G401 (cell line): Measurements from ENCODE around the gene PTPDC1. TPM values are rescaled to one million over a fixed set of nuclear protein-coding genes. Genes with fewer than 3 reads are reported as not detected.
"Not testable (repeated sequence)": the region's sequence is repeated elsewhere in the genome, so short reads cannot be mapped to it uniquely, and the experiment has no call there.

Source experiments
- DNase-seq: peaks from one replicate; pipeline ENCODE4 v3.0.0-alpha.2; 2015; ENCODE audit warnings: low spot score
- in situ Hi-C: cut with HindIII; loops from 2 replicates; pipeline ENCODE4 v1.10.0; 2016; ENCODE audit warnings: low sequenced_read_pairs, mixed read lengths
- total RNA-seq: library from RNA; depleted of rRNA; stranded (reverse); fragments of >200 nt; shearing (Covaris generic); gene quantifications from 2 replicates; pipeline ENCODE4 v1.2.3, GENCODE V29; 2014

Gene PTPDC1
- total RNA-seq, 1 experiment from 2014 or later: 5.4 TPM

DNA sequence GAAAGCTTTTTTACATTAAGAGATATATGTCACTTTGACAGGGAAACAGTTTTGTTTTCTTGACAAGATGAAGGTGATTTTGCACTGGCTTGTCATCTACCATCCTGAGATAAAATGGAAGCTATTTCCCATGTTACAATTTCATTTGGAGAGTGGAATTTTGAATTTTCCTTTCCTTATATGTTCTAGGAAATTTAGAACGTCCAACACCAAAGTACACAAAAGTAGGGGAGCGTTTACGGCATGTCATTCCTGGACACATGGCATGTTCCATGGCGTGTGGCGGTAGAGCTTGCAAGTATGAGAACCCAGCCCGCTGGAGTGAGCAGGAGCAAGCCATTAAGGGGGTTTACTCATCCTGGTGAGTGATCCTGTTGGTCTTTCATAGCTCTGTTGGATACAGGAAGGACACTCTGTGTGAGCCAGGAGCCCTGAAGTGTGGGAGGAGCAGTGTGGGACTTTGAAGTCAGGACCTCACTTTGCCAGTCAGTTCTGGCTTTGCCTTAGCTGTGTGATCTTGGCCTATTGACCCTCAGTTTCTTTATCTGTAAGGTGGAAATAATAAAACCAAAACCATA, 887 bp downstream of the PTPDC1 start:
- in situ Hi-C loops: no loop called here

DNA sequence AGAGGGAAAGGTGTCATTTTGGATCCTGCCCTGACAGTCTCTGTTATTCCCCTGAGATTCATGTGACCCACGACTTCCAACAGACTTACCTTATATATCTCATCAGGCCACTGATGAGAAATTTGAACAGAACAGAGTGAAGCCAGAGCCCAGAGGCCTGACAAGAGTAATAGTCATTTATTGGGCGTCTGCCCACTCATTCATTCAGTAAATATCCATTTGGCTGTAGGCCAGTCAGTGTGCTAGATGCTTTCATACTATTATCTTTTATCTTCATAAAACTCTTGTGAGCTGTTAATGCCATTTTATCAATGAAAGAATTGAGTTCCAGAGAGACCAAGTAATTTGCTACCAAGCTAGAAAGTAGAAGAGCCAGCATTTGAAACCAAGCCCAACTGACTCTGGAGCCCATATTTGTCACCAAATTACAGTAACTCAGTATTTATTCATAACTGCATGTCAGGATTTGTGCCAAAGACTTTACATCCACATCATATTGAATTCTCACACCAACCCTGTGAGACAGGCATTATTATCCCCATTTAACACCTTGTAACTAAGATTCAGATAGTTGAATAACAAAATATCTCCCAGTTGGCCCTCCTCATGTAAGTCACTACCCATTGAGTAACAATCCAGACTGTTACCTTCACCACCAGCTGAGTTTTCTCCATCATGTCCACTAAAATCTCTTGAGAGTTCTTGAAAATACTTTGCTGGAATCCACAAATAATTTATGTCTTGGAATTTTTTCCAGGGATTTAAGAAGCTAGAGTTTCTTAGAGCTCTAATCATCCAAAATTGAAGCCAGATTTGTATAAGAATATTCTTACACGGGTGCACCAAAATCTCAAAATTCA, 2.5 kb downstream of the PTPDC1 start:
- in situ Hi-C loops: no loop called here
- no peak for DNase-seq

More for the DNA sequence above, 887 bp downstream of the PTPDC1 start:
- DNase-seq: no peak

DNA sequence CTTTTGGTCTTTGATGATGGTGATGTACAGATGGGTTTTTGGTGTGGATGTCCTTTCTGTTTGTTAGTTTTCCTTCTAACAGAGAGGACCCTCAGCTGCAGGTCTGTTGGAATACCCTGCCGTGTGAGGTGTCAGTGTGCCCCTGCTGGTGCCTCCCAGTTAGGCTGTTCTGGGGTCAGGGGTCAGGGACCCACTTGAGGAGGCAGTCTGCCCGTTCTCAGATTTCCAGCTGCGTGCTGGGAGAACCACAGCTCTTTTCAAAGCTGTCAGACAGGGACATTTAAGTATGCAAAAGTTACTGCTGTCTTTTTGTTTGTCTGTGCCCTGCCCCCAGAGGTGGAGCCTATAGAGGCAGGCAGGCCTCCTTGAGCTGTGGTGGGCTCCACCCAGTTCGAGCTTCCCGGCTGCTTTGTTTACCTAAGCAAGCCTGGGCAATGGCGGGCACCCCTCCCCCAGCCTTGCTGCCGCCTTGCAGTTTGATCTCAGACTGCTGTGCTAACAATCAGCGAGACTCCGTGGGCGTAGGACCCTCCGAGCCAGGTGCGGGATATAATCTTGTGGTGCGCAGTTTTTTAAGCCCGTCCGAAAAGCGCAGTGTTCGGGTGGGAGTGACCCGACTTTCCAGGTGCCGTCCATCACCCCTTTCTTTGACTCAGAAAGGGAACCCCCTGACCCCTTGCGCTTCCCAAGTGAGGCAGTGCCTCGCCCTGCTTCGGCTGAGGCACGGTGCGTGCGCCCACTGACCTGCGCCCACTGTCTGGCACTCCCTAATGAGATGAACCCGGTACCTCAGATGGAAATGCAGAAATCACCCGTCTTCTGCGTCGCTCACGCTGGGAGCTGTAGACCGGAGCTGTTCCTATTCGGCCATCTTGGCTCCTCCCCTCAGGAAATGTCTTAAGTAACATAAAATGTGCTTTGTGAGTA, 10.2 kb downstream of the PTPDC1 start:
- in situ Hi-C loops, DNase-seq: not testable (repeated sequence)

DNA sequence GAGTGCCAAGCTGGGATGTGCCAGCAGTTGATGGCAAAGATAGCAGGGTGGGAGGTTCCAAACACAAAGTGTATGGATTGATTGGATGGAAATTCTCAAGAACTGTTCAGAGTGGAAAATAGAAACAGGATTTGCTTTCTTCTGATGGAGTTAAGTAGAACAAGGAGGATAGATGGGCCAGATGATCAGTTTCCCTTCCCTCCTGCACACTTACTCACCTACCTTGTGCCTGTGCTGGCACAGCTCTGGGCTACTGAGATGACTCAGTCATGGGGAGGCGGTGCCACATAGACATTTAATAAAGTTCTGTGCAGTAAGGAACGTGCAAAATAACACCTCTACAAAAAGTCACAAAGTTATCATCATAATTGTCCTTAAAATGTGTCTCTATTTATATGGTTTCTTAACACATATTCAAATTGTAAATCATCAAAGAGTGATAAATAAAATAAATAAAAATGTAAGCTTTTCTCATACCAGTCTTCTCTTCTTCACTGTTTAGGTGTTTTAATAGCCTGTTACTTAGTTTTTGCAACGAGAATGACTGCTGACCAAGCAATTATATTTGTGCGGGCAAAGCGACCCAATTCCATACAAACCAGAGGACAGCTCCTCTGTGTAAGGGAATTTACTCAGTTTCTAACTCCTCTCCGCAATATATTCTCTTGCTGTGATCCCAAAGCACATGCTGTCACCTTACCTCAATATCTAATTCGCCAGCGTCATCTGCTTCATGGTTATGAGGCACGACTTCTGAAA, 12.7 kb downstream of the PTPDC1 start:
- no peak for DNase-seq
- in situ Hi-C loops: no loop called here

DNA sequence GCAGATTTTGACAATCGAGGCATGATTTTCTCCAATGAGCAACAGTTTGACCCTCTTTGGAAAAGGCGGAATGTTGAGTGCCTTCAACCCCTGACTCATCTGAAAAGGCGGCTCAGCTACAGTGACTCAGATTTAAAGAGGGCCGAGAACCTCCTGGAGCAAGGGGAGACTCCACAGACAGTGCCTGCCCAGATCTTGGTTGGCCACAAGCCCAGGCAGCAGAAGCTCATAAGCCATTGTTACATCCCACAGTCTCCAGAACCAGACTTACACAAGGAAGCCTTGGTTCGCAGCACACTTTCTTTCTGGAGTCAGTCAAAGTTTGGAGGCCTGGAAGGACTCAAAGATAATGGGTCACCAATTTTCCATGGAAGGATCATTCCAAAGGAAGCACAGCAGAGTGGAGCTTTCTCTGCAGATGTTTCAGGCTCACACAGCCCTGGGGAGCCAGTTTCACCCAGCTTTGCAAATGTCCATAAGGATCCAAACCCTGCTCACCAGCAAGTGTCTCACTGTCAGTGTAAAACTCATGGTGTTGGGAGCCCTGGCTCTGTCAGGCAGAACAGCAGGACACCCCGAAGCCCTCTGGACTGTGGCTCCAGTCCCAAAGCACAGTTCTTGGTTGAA, 13.6 kb downstream of the PTPDC1 start:
- no peak for DNase-seq
- in situ Hi-C loops: no loop called here

DNA sequence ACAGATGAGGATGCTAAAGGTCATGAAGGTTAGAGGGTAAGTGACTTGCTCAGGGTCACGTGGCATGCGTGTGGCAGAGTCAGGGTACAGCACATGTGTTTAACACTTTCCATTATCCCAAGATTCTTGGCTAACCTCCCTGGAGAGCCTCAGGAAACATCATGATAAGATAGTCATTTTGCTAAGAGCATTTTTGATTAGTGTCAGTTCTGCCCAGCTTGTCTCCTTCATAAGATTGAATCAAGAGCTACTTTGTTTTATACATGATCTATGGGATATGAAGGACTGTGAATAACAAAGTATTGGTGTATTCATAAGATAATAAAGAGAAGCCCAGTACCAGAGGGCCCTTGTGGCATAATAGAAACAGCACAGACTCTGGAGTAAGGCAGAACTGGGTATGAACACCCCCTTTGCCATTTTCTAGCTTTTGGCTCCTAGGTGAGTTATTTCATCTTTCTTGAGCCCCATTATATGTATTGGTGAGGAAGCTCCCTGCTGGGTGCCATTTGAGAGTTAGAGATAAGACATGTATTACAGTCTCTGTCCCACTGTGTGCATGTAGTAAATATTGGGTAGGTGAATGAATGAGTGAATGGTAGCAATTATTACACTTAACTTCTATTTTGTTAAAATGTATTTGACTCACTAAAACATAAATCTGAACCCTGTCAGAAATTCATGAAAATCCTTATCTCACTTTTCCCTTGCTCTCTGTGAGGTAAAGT, 16.1 kb downstream of the PTPDC1 start:
- in situ Hi-C loops: no loop called here
- DNase-seq: no peak

DNA sequence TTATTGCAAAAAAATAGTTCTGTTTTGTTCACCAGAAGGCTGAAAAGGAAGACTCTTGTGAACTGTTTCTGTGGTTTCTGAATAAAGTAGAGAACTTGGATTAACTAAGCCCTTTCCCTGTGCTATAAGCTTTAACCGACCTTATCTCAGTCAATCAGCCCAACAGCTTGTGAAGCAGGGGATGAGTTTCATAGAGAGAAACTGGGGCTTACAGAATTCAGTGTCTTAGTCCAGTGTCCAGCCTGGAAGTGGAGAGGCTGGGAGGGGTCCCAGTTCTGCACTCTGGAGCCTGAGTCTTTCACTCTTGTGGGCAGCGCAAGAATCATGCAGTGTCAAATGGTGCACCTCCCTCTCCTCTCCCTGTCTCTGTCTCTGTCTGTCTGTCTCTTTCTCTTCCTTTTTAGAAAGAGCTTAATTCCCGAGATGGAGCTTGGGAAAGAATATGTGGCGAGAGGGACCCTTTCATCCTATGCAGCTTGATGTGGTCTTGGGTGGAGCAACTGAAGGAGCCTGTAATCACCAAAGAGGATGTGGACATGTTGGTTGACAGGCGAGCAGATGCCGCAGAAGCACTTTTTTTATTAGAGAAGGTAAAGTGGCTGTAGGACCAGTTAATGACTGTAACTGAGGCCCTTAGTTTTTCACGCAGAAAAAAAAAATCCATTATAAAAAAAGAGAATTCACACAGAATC, 17.0 kb downstream of the PTPDC1 start:
- no peak for DNase-seq
- in situ Hi-C loops: no loop called here

DNA sequence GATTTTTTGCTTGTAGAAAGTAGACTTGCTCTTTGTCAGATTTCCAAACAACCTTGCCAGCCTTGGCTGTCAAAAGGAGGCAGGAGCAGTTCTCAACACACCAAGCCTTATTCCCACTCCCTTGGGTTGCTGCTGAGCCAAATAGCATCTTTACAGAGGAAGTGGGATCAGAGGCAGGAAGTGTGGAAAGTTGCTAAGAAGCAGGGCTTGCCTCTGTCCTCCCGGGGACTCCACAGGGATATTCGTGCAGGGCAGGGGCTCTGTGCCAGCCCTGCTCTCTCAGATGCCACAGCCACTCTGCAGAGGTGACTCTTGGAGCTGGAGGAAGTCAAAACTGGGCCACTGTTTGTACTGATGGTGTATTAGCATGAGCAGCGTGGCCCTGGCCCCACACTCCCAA, 24.3 kb downstream of the PTPDC1 start:
- in situ Hi-C loops: no loop called here
- DNase-seq: peak; percentile 8

DNA sequence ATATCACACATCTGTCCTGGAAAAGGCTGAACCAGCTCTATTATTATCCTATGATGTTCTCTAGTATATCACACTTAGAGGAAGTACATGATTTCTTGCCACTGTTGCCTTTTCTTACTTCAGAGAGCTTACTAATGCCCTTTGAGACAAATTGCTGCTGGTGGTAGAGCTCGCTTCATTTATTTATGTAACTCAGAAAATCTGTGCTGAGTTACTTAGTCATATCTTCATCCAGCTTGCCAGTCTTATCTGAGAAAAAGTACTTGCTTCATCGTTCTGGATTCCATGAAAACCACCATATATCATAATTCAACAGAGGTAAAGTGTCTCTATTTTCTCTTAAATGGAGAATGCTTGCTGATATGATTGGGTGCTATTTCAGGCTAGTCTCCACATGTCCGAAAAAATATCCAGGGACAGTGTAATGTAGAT, 26.6 kb downstream of the PTPDC1 start:
- in situ Hi-C loops: no loop called here
- DNase-seq: no peak

DNA sequence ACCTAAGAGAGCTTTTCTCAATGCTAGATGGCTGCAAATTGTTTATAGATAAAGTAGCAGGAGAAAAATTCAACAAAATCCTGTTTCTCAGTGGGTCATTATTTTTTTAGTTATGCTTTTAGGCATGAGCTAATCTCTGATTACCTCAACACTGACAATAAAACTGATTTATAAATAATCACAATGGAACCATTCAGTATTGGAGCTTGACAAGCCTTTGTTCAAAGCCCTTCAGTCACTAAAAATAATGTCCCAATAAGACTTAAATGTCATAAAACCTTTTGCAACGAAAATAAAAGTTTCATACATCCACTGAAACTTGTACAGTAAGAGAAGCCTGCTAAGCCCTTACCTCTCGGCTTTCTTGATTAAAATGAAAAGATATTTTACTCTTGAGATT, 27.2 kb downstream of the PTPDC1 start:
- no peak for DNase-seq
- in situ Hi-C loops: no loop called here

DNA sequence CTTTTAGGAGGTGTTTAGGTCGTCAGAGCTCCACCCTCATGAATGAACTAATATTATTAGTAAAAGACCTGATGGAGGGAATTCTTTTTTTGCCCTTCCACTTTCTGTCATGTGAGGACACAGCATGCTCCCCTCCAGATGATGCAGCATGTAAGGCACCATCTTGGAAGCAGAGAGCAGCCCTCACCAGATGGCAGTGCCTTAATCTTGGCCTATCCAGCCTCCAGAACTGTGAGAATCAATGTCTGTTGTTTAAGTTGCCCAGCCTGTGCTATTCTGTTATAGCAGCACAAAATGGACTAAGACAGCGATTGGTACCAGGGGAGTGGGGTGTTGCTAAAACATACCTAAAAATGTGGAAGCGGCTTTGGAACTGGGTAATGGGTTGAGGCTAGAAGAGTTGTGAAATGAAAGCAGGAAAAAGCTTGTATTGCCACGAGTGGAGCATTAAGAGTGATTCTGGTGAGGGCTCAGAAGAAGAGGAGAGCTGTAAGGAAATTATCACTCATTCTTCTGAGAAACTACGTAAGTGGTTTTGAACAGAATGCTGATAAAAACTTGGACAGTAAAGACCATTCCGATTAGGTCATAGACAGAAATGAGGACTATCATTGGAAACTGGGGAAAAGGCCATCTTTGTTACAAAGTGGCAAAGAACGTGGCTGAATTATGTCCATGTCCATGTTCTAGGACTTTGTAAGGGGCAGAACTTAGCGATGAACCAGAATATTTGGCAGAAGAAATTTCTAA, 28.6 kb downstream of the PTPDC1 start:
- in situ Hi-C loops: no loop called here
- DNase-seq: no peak

DNA sequence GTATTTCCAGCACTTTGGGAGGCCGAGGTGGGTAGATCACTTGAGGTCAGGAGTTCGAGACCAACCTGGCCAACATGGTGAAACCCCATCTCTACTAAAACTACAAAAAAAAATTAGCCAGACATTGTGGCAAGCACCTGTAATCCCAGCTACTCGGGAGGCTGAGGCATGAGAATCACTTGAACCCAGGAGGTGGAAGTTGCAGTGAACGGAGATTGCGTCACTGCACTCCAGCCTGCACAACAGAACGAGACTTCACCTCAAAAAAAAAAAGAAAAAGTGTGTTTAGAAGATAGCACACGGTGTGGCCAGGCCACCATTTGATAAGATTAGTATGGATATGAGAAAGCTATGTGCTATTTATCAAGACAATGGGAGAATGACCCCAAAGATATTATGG, 35.8 kb downstream of the PTPDC1 start:
- DNase-seq: not testable (repeated sequence)

DNA sequence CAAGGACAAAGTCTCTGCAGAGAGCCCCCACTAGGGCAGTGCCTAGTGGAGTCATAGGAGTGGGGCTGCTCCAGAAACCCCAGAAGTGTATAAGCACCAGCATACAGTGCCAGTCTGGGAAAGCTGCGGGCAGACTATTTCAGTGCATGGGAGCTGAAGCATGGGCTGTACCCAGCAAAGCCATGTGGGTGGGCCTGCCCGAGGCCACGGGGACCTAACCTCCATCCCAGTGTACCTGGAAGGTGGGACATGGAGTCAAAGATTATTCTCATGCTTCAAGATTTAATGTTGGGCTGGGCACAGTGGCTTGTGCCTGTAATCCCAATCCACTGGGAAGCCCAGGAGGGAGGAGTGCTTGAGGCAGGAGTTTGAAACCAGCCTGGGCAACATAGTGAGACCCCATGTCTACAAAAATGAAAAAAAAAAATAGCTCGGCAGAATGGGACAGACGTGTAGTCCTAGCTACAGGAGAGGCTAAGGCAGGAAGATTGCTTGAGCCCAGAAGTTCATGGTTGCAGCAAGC, 36.7 kb downstream of the PTPDC1 start:
- in situ Hi-C loops: no loop called here
- DNase-seq: no peak

More for the DNA sequence above, 35.8 kb downstream of the PTPDC1 start:
- in situ Hi-C loops: not testable (repeated sequence)

DNA sequence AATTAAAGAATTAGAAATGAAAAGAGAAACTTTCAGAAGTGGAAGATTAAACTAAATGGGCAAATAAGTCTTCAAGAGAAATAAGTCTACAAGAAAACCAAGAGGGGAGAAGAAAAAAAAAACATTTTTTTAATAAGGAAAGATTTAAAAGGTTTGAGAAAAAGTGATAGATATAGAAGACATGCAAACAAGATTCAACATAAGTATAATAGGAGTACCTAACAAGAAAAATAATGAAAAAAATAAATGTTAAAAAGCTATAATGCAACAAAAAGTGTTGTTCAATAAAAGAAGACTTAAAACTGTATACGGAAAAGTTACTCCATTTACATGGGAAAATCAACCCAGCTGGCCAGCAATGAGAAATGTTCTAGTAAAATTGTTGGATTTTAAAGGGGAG, 42.6 kb downstream of the PTPDC1 start:
- no peak for DNase-seq
- in situ Hi-C loops: no loop called here

DNA sequence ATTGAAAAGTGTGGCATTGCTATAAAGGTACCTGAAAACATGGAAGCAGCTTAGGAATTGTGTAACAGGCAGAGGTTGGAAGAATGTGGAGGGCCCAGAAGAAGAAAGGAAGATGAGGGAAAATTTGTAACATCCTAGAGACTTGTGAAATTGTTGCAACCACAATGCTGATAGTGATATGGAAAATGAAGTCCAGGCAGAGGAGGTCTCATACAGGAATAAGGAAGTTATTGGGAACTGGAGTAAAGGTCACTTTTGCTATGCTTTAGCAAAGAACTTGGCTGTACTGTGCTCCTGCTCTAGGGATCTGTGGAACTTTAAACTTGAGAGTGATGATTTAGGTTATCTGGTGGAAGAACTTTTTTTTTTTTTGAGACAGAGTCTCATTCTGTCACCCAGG, 43.5 kb downstream of the PTPDC1 start:
- in situ Hi-C loops: no loop called here
- no peak for DNase-seq

DNA sequence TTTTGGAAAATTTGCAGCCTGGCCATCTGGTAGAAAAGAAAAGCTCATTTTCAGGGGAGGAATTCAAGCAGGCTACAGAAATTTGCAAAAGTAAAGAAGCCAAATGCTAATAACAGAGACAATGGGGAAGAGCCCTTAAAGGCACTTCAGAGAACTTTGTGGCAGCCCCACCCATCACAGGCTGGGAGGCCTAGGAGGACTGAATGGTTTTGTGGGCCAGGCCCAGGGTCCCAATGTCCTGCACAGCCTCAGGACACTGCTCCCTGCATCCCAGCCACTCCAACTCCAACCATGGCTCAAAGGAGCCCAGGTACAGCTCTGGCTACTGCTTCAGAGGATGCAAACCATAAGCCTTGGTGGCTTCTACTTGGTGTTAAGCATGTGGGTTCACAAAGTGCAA, 44.3 kb downstream of the PTPDC1 start:
- in situ Hi-C loops: no loop called here
- no peak for DNase-seq

DNA sequence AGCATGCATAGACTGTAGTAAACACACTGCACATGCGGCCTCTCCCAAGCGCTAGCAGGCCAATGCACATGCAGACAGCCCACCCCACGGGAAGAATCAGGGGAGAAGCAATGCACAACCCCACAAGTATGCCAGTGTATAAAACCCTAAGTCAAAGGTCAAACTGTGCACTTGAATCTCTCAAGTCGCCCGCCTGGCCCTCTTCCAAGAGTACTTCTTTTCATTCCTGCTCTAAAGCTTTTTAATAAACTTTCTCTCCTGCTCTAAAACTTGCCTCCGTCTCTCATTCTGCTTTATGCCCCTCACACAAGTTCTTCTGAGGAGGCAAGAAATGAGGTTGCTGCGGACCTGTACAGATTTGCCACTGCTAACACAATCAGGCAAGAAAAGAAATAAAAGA, 50.4 kb downstream of the PTPDC1 start:
- in situ Hi-C loops: no loop called here

More for the DNA sequence above, 50.4 kb downstream of the PTPDC1 start:
- DNase-seq: no peak
